WERI-Rb-1 (cell line): ENCODE measurements around the gene SLC2A11.
A peak's percentile ranks its signal among the peaks of the same experiment; 100 is the strongest.

Experiments used
- DNase-seq: peaks from one replicate; pipeline ENCODE4 v3.0.0-alpha.2; 2020
- H3K27ac ChIP-seq: fragments of 250-450 bp; sonication (Bioruptor Pico); 2 replicates; pipeline ENCODE4 v1.5.1; 2020; ENCODE audit warnings: mild to moderate bottlenecking, moderate library complexity
- H3K27me3 ChIP-seq: fragments of 250-450 bp; sonication (Bioruptor Pico); 2 replicates; pipeline ENCODE4 v1.5.1; 2021; ENCODE audit warnings: mild to moderate bottlenecking, low read depth, moderate library complexity; ENCODE audit not compliant: insufficient read depth, severe bottlenecking
- H3K36me3 ChIP-seq: fragments of 250-450 bp; sonication (Bioruptor Pico); 2 replicates; pipeline ENCODE4 v1.5.1; 2020; ENCODE audit warnings: mild to moderate bottlenecking, moderate library complexity
- H3K4me3 ChIP-seq: 2 replicates; pipeline ENCODE4 v1.5.1; 2011; ENCODE audit warnings: low read depth, mild to moderate bottlenecking, control low read depth, low read length
- H3K9me3 ChIP-seq: fragments of 250-450 bp; sonication (Bioruptor Pico); 2 replicates; pipeline ENCODE4 v1.5.1; 2021; ENCODE audit warnings: mild to moderate bottlenecking, moderate library complexity; ENCODE audit not compliant: severe bottlenecking
- CTCF ChIP-seq: IDR thresholded peaks from 2 replicates; pipeline ENCODE4 v1.5.1; 2011; ENCODE audit warnings: low read depth, mild to moderate bottlenecking, control low read depth, inconsistent platforms, low read length

Gene SLC2A11

GRCh38 chr22:23834406-23834792, 23.3 kb upstream of the SLC2A11 start:
- DNase-seq: no peak
- Histone ChIP-seq H3K27me3 (no peaks in the 10 kb centered on the region), H3K9me3 (no peaks in the 10 kb centered on the region), H3K27ac (peak overlapping the region; percentile 64), H3K4me3 (no peak overlapping the region), H3K36me3 (peaks cover 77% of the 10 kb centered on the region)
- no peak for TF ChIP-seq CTCF

DNA sequence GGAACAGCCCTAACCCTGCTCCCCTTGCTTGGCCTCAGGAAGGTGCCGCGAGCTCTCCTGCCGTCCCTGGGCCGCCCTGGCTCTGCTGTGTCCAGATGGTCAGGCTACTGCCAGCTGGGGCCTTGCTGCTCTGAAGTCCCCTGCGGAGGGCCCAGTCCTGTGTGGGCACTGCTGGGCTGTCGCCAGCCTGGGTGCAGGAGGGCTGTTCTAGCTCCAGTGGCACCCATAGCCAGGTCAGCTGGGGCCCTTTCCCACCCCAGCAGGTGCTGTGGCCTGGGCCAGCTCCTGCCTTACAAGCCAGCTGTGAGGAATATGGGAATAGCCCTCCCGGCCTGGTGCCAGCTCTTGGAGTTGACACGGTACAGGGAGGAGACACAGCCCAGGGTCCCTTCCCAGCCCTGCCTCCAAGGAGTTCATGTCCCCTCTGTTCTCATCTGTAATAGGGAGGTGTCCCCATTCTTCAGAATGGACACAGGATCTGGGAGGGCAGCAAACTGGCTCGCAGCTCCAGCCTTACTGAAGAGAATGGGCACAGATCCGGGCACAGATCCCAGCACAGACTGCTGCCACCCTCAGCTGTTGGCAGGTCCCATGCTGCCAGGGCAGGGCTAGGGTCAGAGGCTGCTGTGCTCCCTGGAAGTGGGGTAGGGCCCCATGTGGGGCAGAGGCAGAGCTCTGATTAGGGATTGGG, 22.7 kb upstream of the SLC2A11 start:
- H3K36me3 ChIP-seq: peaks cover 71% of the 10 kb centered on the region

GRCh38 chr22:23835484-23836144, 22.1 kb upstream of the SLC2A11 start:
- H3K27ac ChIP-seq: peak overlapping the region; percentile 64
- no peaks in the 10 kb centered on the region for H3K27me3 ChIP-seq
- H3K9me3 ChIP-seq: no peaks in the 10 kb centered on the region
- TF ChIP-seq CTCF: no peak
- no peak for DNase-seq
- H3K36me3 ChIP-seq: peaks cover 66% of the 10 kb centered on the region
- no peak overlapping the region for H3K4me3 ChIP-seq

More for the DNA sequence above, 22.7 kb upstream of the SLC2A11 start:
- Histone ChIP-seq H3K27me3 (no peaks in the 10 kb centered on the region), H3K9me3 (no peaks in the 10 kb centered on the region), H3K4me3 (no peak overlapping the region), H3K27ac (peak overlapping the region; percentile 64)
- no peak for TF ChIP-seq CTCF
- peak; percentile 44 for DNase-seq

DNA sequence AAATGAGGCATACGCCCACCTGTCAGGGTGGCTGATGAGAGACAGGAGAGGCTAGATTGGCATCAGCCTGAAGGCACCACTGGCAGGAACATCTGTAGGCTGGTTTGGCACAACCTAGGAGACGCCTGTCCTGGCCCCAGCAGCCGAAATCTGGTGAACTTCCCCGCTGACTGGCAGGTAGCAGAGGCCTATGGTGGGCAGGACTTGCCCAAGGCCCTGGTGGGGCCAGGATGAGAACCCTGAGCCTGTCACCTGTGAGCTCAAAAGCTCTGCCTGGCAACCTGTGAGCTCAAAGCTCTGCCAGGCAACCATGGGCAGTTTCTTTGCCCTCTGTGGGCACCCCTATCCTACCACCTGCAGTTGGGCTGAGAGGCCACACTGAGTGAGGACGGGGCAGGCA, 21.4 kb upstream of the SLC2A11 start:
- Histone ChIP-seq H3K9me3 (no peaks in the 10 kb centered on the region), H3K27me3 (no peaks in the 10 kb centered on the region), H3K36me3 (peaks cover 59% of the 10 kb centered on the region), H3K27ac (no peak overlapping the region), H3K4me3 (no peak overlapping the region)
- DNase-seq: no peak
- no peak for TF ChIP-seq CTCF

DNA sequence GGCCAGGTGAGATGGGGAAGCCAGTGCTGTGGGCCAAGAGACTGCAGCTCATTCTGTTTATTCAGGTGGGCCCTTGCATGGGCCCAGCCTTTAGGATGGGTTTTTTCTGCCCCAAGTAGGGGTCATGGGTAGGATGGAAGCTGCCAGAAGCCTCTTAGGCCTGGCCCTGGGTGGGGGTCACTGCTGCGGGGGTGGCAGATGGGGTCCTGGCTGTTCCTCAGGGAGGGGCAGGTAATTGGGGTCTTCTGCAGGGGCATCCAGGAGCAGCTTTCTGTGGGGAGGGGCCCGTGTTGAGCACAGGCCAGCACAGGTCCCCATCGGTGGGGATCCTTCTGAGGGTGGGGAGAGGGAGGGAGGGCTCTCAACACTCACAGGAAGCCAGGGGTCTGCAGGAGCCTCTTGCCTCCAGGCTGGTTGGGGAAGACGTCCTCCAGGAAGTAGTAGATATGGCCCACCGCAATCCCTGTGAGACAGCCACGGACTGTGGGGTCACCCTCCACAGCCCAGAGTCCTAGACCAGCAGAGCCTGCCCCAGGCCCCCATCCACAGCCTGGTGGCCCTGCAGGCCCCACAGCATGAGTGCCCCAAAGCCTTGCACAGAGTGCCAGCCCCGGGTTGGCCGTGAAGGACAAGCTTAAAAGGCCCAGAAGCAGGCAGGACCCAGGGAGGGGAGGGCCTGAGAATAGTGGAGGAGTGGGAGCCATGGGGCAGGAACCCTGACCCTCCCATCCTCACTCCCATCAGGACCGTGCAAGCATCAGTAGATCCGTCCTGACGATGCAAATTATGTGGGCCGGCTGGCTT, 20.8 kb upstream of the SLC2A11 start:
- H3K4me3 ChIP-seq: no peak overlapping the region
- no peak for TF ChIP-seq CTCF
- H3K27me3 ChIP-seq: no peaks in the 10 kb centered on the region
- H3K27ac ChIP-seq: no peak overlapping the region; the same call in 1 of the 2 replicates
- H3K9me3 ChIP-seq: no peaks in the 10 kb centered on the region
- H3K36me3 ChIP-seq: peaks cover 53% of the 10 kb centered on the region
- DNase-seq: no peak
